Measurements from ENCODE around the gene METTL15.
A peak's percentile ranks its signal among the peaks of the same experiment; 100 is the strongest.
"Not testable (repeated sequence)": the region's sequence is repeated elsewhere in the genome, so short reads cannot be mapped to it uniquely, and the experiment has no call there.

METTL15 gene

GRCh38 chr11:28107750-28108618 is at the start of gene METTL15, which contains the start of gene KIF18A:
TSS of gene METTL15 (plus strand) at chr11:28108388. CDS start at chr11:28113335, 4,947 bp downstream.
TSS of gene KIF18A (minus strand) at chr11:28108156. CDS start at chr11:28097947, 10,209 bp downstream.
- DNase-seq, result peak; percentile 99

DNA sequence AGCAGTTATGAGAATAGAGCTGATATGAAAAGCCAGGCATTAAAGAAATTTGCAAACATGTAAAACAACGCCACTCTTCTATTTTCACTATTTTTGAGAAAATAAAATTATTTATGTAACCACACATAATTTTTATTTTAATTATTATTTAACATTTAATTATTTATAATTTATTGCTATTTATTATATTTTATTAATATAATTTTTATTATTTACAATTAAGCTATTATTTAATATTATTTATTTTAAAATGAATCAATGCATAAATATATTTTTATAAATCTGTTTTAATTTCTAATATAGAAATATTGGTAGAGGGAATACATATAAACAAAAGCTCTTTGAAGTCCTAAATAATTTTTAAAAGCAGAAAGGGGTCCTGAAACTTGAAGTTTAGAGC is 36.9 kb upstream of the METTL15 start:
- no peak for DNase-seq

DNA sequence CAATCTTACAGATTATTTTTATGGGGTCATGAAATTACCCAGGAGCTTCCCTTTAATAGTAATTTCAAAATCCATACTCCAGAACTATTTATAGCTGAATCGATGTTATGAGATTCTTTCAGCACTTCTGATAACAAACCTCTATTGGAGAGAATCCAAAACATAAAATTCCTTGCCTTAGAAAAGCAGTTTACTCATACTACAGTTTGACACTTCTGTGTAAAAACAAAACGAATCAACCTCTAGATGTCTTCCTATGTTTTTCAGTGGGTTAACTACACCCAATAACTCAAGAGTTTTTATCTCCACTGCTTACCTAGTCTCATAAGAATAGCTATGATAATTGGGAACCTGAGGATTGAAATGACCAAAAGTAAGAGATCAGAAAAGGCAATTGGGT is 35.9 kb upstream of the METTL15 start:
- no peak for DNase-seq

DNA sequence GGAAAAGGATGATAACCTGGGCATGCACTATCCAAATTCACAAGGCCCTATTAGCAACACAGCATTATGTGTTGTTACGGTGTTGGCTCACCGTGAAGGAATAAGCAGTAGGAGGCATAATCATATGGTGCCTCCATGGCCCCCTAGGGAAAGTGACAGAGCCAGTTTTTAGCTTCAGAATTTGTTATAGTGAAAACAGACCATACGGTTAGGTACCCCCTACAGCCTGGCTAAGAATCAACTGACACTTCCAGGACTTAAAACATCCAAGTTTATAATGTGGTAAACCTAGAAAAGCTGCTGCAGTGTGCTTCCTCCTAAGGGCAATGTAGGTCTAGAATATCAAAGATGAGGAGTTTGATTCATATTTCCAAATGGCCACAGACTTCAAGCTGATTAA is 30.7 kb upstream of the METTL15 start:
- no peak for DNase-seq

GRCh38 chr11:28083118-28083517 is 25.1 kb upstream of the METTL15 start:
- no peak for DNase-seq

DNA sequence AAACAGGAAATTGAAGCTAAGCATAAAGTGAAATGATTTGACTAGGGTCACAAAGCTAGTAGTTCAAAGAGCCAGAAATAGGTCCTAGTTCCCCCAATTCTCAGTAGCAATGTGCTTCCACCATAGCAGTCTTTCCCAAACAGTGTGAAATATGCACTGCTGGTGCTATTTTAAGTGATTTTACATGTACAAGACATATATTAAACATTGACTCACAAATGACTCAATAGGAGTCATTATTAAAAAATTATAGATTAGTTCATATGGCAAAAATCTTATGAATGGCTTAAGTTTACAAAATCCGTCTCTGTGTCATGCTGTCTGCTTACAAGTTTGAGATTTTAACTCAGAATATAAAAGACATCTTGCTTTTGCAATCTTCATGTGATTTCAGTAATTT is 21.6 kb upstream of the METTL15 start:
- no peak for DNase-seq

GRCh38 chr11:28087192-28087591 is 21.0 kb upstream of the METTL15 start:
- not testable (repeated sequence) for DNase-seq

GRCh38 chr11:28087693-28088092 is 20.5 kb upstream of the METTL15 start:
- DNase-seq, result not testable (repeated sequence)

DNA sequence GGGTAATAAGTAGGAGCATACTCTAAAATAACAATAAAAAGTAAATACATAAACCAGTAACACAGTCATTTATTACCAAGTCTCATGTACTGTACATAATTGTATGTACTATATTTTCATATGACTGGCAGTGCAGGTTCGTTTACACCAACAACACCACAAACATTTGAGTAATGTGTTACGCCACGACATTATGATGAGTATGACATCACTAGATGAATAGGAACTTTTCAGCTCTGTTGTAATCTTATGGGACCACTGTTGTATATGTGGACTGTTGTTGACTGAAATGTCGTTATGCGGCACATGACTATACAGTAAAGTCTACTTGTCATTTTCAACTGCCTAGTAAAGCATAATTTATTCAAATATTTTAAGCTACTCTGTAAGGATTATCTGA is 18.8 kb upstream of the METTL15 start:
- no peak for DNase-seq

- no peak for DNase-seq
Measured at GRCh38 chr11:28090052-28090749, 18.0 kb upstream of the METTL15 start.

- no peak for DNase-seq
Measured at GRCh38 chr11:28092786-28093185, 15.4 kb upstream of the METTL15 start.

DNA sequence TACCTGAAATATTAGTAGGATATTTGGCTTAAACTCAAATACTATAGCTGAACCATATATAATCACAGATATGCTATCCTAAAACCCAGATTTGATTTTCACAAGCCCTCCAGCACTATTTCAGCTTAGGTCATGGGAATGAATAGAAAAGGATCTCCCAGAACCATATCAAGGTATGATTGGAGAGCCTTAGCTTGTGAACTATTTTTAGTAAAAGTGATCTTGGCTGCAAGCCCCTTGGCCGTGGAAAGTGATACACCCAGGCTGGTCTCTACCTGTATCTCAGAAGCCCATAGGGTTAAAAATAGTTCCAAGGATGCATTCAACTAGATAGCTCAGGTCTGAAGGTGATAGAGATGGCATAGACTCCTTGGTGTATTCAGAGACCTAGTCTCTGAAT is 9.9 kb upstream of the METTL15 start:
- no peak for DNase-seq

DNA sequence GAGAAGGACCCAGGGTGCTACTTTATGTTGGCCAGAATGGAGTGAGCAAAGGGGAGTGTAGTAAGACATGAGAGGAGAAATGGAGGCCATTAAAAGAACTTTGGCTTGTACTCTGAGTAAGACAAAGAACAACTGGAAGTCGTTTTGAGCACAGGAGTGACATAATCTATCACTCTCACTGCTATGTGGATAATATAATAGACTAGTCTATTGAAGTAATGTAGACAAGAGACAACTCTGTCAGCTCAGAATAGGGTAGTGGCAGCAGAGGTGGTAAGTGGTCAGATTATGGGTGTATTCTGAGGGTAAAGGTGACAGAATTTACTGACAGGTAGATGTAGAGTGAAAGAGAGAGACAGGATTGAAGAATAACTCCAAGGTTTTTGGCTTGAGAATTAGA is 8.5 kb upstream of the METTL15 start:
- no peak for DNase-seq

GRCh38 chr11:28100665-28101064 is 7.5 kb upstream of the METTL15 start:
- DNase-seq, result no peak

- not testable (repeated sequence) for DNase-seq
Measured at GRCh38 chr11:28102300-28102699, 5.9 kb upstream of the METTL15 start.

DNA sequence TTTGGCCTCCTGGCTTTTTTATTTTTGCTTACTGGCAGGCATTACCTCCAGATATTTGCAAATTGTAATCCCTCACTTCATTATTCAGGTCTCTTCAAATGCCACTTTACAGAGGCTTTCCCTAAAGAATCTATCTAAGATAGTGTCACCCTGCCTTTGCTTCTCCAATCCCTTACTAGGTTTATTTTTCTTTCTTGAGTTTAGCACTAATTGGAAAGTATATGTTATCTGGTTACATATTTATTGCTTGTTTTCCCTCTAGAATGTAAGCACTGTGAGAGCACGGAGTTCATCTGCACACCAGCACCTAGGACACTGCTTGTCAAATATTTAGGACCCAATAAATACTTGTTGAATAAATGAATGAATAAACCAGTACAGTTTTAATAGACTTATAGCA is 3.8 kb upstream of the METTL15 start:
- no peak for DNase-seq

- no peak for DNase-seq
Measured at GRCh38 chr11:28104984-28105383, 3.2 kb upstream of the METTL15 start.

DNA sequence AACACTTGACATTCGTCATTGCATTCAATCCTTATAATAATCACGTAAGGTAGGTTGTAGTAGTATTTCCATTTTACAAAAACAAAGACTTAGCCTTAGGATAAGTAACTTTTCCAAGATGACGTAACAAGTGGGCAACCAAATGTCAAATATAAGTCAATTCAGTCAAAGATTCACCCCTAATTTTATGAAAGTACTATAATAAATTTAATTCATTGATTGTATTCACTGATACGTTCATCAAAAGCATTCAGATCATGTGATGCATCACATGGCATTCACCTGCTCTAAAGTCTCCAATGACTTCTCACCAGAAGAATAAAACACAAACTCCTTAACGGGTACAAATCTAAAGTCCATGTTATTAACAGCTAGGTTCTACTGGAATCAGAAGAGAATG is 2.3 kb upstream of the METTL15 start:
- DNase-seq, result no peak

- no peak for DNase-seq
Measured at GRCh38 chr11:28106353-28107043, 1.7 kb upstream of the METTL15 start.

DNA sequence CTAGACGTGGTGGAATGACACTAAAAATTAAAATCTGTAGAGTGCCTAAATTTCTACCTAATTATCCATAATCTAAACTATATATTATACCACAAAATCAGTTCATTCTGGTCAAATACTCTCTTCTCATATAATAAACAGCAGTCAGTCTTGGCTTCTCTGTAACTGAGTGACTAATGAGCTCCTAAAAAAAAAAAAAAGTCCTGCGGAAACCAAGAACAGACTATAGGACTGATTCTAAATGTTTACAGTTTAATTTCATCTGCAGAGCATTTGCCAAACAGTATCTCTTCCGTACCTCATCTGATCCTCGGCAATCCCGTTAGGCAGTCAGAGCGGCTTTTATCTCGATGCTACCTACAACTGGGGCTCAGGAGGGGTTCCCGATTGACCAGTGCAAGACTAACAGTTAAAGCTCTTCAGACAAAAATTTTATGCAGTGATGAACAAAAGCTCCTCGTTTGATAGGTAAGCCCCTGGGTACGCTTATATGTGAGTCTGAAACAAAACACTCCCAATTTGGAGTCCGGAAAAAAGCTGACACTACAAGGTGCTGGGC is 918 bp upstream of the METTL15 start:
- DNase-seq, result peak; percentile 6

GRCh38 chr11:28108958-28109357 is 770 bp downstream of the METTL15 start:
- no peak for DNase-seq

GRCh38 chr11:28110108-28110820 is 2.1 kb downstream of the METTL15 start:
- peak; percentile 73 for DNase-seq

DNA sequence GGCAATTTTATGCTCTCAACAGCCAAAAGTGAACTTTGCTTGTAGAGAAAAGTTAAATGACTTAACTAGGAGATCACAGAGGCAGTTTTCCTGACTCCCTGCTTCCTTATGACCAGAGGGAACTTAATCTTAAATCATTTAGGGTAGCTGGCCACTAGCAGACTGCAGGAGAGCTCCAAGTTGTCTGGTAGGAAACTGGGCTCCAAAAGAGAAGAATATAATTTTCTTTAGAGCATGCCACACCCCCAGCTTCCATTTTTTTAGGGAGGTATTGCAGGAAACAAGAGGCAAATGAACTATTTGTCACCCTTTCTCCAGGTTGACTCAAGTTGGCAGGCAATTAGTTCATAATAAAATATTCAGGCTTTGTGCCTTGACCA is 2.6 kb downstream of the METTL15 start:
- DNase-seq, result no peak

Measured in COR-L47 (cell line).